ENCODE data around the gene ATP6V0C. TPM values are rescaled to one million over a fixed set of nuclear protein-coding genes. Genes with fewer than 3 reads are reported as not detected.

The ATP6V0C gene
- total RNA-seq, 2 donors from 2014 or later = 114 to 164 TPM

- H3K4me3 ChIP-seq = peak overlapping the region; percentile 100
- H3K27ac ChIP-seq = peak overlapping the region; percentile 98
- H3K4me1 ChIP-seq (replicated peaks) = peaks cover 20% of the 10 kb centered on the region
- DNase-seq (ENCODE audit: low spot score) = no peak
- no peak for TF ChIP-seq CTCF (IDR thresholded peaks at IDR 0.05)
- no peak for TF ChIP-seq POLR2A (IDR thresholded peaks at IDR 0.05)
- no peak for TF ChIP-seq POLR2AphosphoS5 (IDR thresholded peaks at IDR 0.05)
- intact Hi-C loops (cut with DNase I) = no loop called here
- WGBS = 40% methylated on average over 15 of the region's 15 CpGs
- H3K36me3 ChIP-seq = no peaks in the 10 kb centered on the region
- H3K9me3 ChIP-seq = no peaks in the 10 kb centered on the region
- H3K27me3 ChIP-seq (replicated peaks; ENCODE audit: insufficient read depth) = no peaks in the 10 kb centered on the region
Observed at GRCh38 chr16:2512735-2513404, 882 bp upstream of the ATP6V0C start.

GRCh38 chr16:2514333-2515179 is 804 bp downstream of the ATP6V0C start:
- intact Hi-C loops (cut with DNase I) = loop anchor here (2.0 kb wide), 1 partner anchor 20 kb away; no protein-coding TSS in a partner anchor
- peaks cover 31% of the 10 kb centered on the region for H3K4me1 ChIP-seq (replicated peaks)
- under 1% methylated on average over 26 of the region's 63 CpGs for WGBS

GRCh38 chr16:2515180-2515851 is 1.6 kb downstream of the ATP6V0C start:
- Histone ChIP-seq H3K4me1 (replicated peaks) (peaks cover 34% of the 10 kb centered on the region), H3K36me3 (no peaks in the 10 kb centered on the region), H3K27me3 (replicated peaks; ENCODE audit: insufficient read depth) (no peaks in the 10 kb centered on the region), H3K4me3 (peak overlapping the region; percentile 100), H3K9me3 (no peaks in the 10 kb centered on the region), H3K27ac (peak overlapping the region; percentile 98)
- intact Hi-C loops (cut with DNase I) = loop anchor here (2.0 kb wide), 1 partner anchor 19 kb away; no protein-coding TSS in a partner anchor
- TF ChIP-seq CTCF (IDR thresholded peaks at IDR 0.05) (no peak), POLR2AphosphoS5 (IDR thresholded peaks at IDR 0.05) (no peak), POLR2A (IDR thresholded peaks at IDR 0.05) (peak; percentile 12)
- no peak for DNase-seq (ENCODE audit: low spot score)
- 27% methylated on average over 14 of the region's 14 CpGs for WGBS

More at GRCh38 chr16:2514333-2515179, 804 bp downstream of the ATP6V0C start:
- Histone ChIP-seq H3K4me3 (peak overlapping the region; percentile 100), H3K27ac (peak overlapping the region; percentile 98), H3K9me3 (no peaks in the 10 kb centered on the region), H3K27me3 (replicated peaks; ENCODE audit: insufficient read depth) (no peaks in the 10 kb centered on the region), H3K36me3 (no peaks in the 10 kb centered on the region)
- no peak for DNase-seq (ENCODE audit: low spot score)
- no peak for TF ChIP-seq POLR2A (IDR thresholded peaks at IDR 0.05)
- peak in 1 of 4 experiments; percentile 7 for TF ChIP-seq CTCF (IDR thresholded peaks at IDR 0.05)
- no peak for TF ChIP-seq POLR2AphosphoS5 (IDR thresholded peaks at IDR 0.05)

- H3K36me3 ChIP-seq = no peaks in the 10 kb centered on the region
Observed at GRCh38 chr16:2516391-2517240, 2.9 kb downstream of the ATP6V0C start.

More at GRCh38 chr16:2516391-2517240, 2.9 kb downstream of the ATP6V0C start:
- Histone ChIP-seq H3K27ac (peak overlapping the region; percentile 19 to 20), H3K4me1 (replicated peaks) (peaks cover 38% of the 10 kb centered on the region), H3K4me3 (no peak overlapping the region), H3K27me3 (replicated peaks; ENCODE audit: insufficient read depth) (no peaks in the 10 kb centered on the region), H3K9me3 (no peaks in the 10 kb centered on the region)
- intact Hi-C loops (cut with DNase I) = no loop called here
- TF ChIP-seq POLR2A (IDR thresholded peaks at IDR 0.05) (no peak), CTCF (IDR thresholded peaks at IDR 0.05) (no peak), POLR2AphosphoS5 (IDR thresholded peaks at IDR 0.05) (no peak)
- 55% methylated on average over 11 of the region's 11 CpGs for WGBS
- DNase-seq (ENCODE audit: low spot score) = no peak

Measured in prostate gland (tissue), 2 donors.